K562 (cell line): ENCODE measurements around the gene RELCH. TPM values are rescaled to one million over a fixed set of nuclear protein-coding genes. Genes with fewer than 3 reads are reported as not detected.

Experiments used
- ATAC-seq: fragments of 200-7000 bp; cut with Tn5 transposase; 3 replicates; pipeline ENCODE4 v1.9.1; 2020; ENCODE audit warnings: moderate library complexity
- BruUV-seq: library from RNA; stranded (reverse); fragments of 400-500 nt; replicated peaks from 2 replicates; lab custom pipeline; 2021; lab: Mats Ljungman, UMichigan
- CTCF ChIA-PET: fragments of 300-600 bp; formaldehyde crosslinking; extraction: SDS; loops from one replicate; lab custom pipeline; 2021; ENCODE audit warnings: low intra/inter-chr PET ratio; lab: Yijun Ruan, JAX
- POLR2A ChIA-PET: fragments of 300-600, 350-650 bp; sonication (Branson Sonifier 250); formaldehyde crosslinking; extraction: SDS; loops from one replicate; lab custom pipeline; 2021; ENCODE audit warnings: antibody characterized with exemption, inconsistent platforms; lab: Yijun Ruan, JAX
- DNase-seq, 4 experiments: peaks; one replicate each; pipeline versions ENCODE4 v3.0.0 to v3.0.0-alpha.2; 2011 to 2018; ENCODE audit warnings: low spot score in 3 of 4, mixed read lengths in 3 of 4; ENCODE audit errors: extremely low read depth in 1 of 4
- FAIRE-seq: peaks from 2 replicates; lab custom pipeline; 2011; peaks lifted over from hg19 to GRCh38; lab: Jason Lieb, UNC
- H2AFZ ChIP-seq: 2 replicates; pipeline ENCODE4 v1.6.0; 2011; ENCODE audit warnings: low read depth, low read length, control low read depth, inconsistent platforms
- H3K27ac ChIP-seq: fragments of 200-600 bp; 3 replicates; pipeline ENCODE4 v1.8.0; 2011; ENCODE audit warnings: low read depth, mild to moderate bottlenecking, control low read depth, inconsistent platforms, low read length, moderate library complexity, mixed read lengths; ENCODE audit errors: extremely low read depth
- H3K27me3 ChIP-seq, 2 experiments: fragments of 300-600 bp in 1 of 2; 2 replicates in 1 of 2; 3 replicates in 1 of 2; pipeline versions ENCODE4 v1.6.0 to v1.8.0; 2011; ENCODE audit warnings: inconsistent platforms in 2 of 2, low read length in 2 of 2, mild to moderate bottlenecking in 1 of 2, mixed read lengths in 1 of 2, moderate library complexity in 1 of 2; ENCODE audit not compliant: control insufficient read depth in 2 of 2, insufficient read depth in 2 of 2
- H3K36me3 ChIP-seq: fragments of 300-600 bp; 3 replicates; pipeline ENCODE4 v1.8.0; 2011; ENCODE audit warnings: mild to moderate bottlenecking, low read length, inconsistent platforms; ENCODE audit not compliant: control insufficient read depth, insufficient read depth
- H3K4me1 ChIP-seq, 2 experiments: fragments of 200-600 bp in 1 of 2; replicated peaks in 1 of 2; 2 replicates in 1 of 2; 3 replicates in 1 of 2; pipeline versions ENCODE4 v1.5.1 to v1.8.0; 2011; ENCODE audit warnings: inconsistent platforms in 2 of 2, low read length in 2 of 2, mild to moderate bottlenecking in 1 of 2, mixed read lengths in 1 of 2, moderate library complexity in 1 of 2; ENCODE audit not compliant: control insufficient read depth in 2 of 2, insufficient read depth in 2 of 2
- H3K4me2 ChIP-seq: 2 replicates; pipeline ENCODE4 v1.6.1; 2011; ENCODE audit warnings: low read length, control low read depth, inconsistent platforms, mixed read lengths; ENCODE audit not compliant: insufficient read depth
- H3K4me3 ChIP-seq: fragments of 200-600 bp; sonication (generic), shearing (Covaris generic); 2 replicates; pipeline ENCODE4 v1.5.1; 2016; ENCODE audit warnings: control low read depth, inconsistent platforms
- H3K79me2 ChIP-seq: fragments of 200-600 bp; 3 replicates; pipeline ENCODE4 v1.8.0; 2011; ENCODE audit warnings: low read length, inconsistent platforms; ENCODE audit not compliant: control insufficient read depth, insufficient read depth
- H3K9ac ChIP-seq, 2 experiments: 2 replicates each; pipeline versions ENCODE4 v1.6.0 to v1.6.1; 2011; ENCODE audit warnings: low read depth in 2 of 2, low read length in 2 of 2, control low read depth in 1 of 2, inconsistent platforms in 1 of 2, mild to moderate bottlenecking in 1 of 2, mixed read lengths in 1 of 2; ENCODE audit not compliant: insufficient read depth in 1 of 2
- H3K9me1 ChIP-seq: one replicate; pipeline ENCODE4 v1.6.0; 2011; ENCODE audit warnings: inconsistent platforms, mild to moderate bottlenecking, low read length, moderate library complexity; ENCODE audit not compliant: control insufficient read depth, insufficient read depth
- H3K9me3 ChIP-seq: replicated peaks from 2 replicates; pipeline ENCODE4 v1.5.1; 2011; ENCODE audit warnings: low read depth, low read length, inconsistent platforms; ENCODE audit not compliant: control insufficient read depth, insufficient read depth
- H4K20me1 ChIP-seq: replicated peaks from 2 replicates; pipeline ENCODE4 v1.6.1; 2011; ENCODE audit warnings: low read length, inconsistent platforms, mixed read lengths; ENCODE audit not compliant: control insufficient read depth, insufficient read depth
- CHD4 ChIP-seq: fragments of 200-600 bp; sonication (generic); IDR thresholded peaks from 3 replicates; pipeline ENCODE4 v1.6.1; 2012; ENCODE audit warnings: low read depth, mild to moderate bottlenecking, mixed read lengths, low read length, inconsistent platforms; ENCODE audit not compliant: insufficient read depth, insufficient replicate concordance, poor library complexity, severe bottlenecking
- EWSR1 ChIP-seq: fragments of 450-650 bp; IDR thresholded peaks from 2 replicates; pipeline ENCODE4 v1.6.1; 2018; ENCODE audit warnings: borderline replicate concordance, mild to moderate bottlenecking, low read depth, moderate library complexity; ENCODE audit not compliant: partially characterized antibody
- GMEB1 ChIP-seq: fragments of 250-450 bp; sonication (Bioruptor Pico); IDR thresholded peaks from 2 replicates; pipeline ENCODE4 v1.4.0; 2020; ENCODE audit warnings: mild to moderate bottlenecking
- HLTF ChIP-seq: fragments of 450-650 bp; IDR thresholded peaks from 2 replicates; pipeline ENCODE4 v1.6.1; 2016
- IRF1 ChIP-seq: sonication (generic); formaldehyde crosslinking; IDR thresholded peaks from 2 replicates; pipeline ENCODE4 v1.8.0; 2022; ENCODE audit warnings: missing genetic modification reagents, mild to moderate bottlenecking, borderline replicate concordance
- KAT2B ChIP-seq: IDR thresholded peaks from one replicate; pipeline ENCODE4 v1.6.1; 2012; ENCODE audit warnings: low read depth, mild to moderate bottlenecking, control low read depth, inconsistent platforms, low read length, moderate library complexity
- MEF2A ChIP-seq: IDR thresholded peaks from 2 replicates; pipeline ENCODE4 v1.6.1; 2011; ENCODE audit warnings: low read depth, mild to moderate bottlenecking, low read length, moderate library complexity; ENCODE audit not compliant: control insufficient read depth
- NFATC3 ChIP-seq: fragments of 450-650 bp; IDR thresholded peaks from 2 replicates; pipeline ENCODE4 v1.6.1; 2017; ENCODE audit warnings: mild to moderate bottlenecking
- PHB2 ChIP-seq: fragments of 450-650 bp; IDR thresholded peaks from 2 replicates; pipeline ENCODE4 v1.6.1; 2017; ENCODE audit warnings: low read depth
- TEAD2 ChIP-seq: fragments of 450-650 bp; IDR thresholded peaks from 2 replicates; pipeline ENCODE4 v1.6.1; 2016; ENCODE audit warnings: missing genetic modification characterization, control low read depth, missing compliant biosample characterization
- ZFPM2 ChIP-seq: fragments of 250-450 bp; sonication (Bioruptor Pico); IDR thresholded peaks from 2 replicates; pipeline ENCODE4 v1.5.1; 2022; ENCODE audit warnings: mild to moderate bottlenecking
- ZNF232 ChIP-seq: sonication (generic); formaldehyde crosslinking; IDR thresholded peaks from 2 replicates; pipeline ENCODE4 v1.8.0; 2022; ENCODE audit warnings: mild to moderate bottlenecking, missing genetic modification reagents
- ZNF282 ChIP-seq: sonication (generic); formaldehyde crosslinking; IDR thresholded peaks from 2 replicates; pipeline ENCODE4 v1.8.1; 2023; ENCODE audit warnings: missing genetic modification reagents
- ZNF384 ChIP-seq: IDR thresholded peaks from 2 replicates; pipeline ENCODE4 v1.6.1; 2012; ENCODE audit warnings: low read depth, low read length, improper control_type of control experiment
- WGBS: fragments of 100-300 bp; shearing (Covaris generic); methylation state at CpG from one replicate; pipeline ENCODE4 v1.1.6; 2016; ENCODE audit warnings: low coverage, mixed read lengths; ENCODE audit not compliant: insufficient coverage; ENCODE audit errors: missing lambda C conversion rate; 5-methylcytosine and 5-hydroxymethylcytosine counted together
- in situ Hi-C: fragments of 300-500 bp; cut with MboI; formaldehyde crosslinking; loops from 4 replicates; pipeline ENCODE4 v1.15.0; 2018; ENCODE audit warnings: inconsistent platforms, mixed read lengths
- intact Hi-C: fragments of 100-400 bp; cut with micrococcal nuclease; formaldehyde crosslinking; loops from 2 replicates; pipeline ENCODE4 v1.14.2; 2022
- polyA plus RNA-seq, 8 experiments: library from polyadenylated mRNA; depleted of rRNA in 4 of 8; stranded (reverse) in 5 of 8; unstranded in 3 of 8; fragments of >200 nt; fragmentation: Nextera tagmentation in 2 of 8; fragmentation: Illumina TruSeq in 1 of 8; extraction: Ambion mirVana in 2 of 8; extraction: Trizol in 1 of 8; gene quantifications; 2 replicates each; pipeline versions ENCODE4 v1.2.1 to v1.2.3, GENCODE V29; 2011 to 2014; ENCODE audit warnings: inconsistent platforms in 1 of 8, missing spikeins in 1 of 8
- total RNA-seq, 7 experiments: library from RNA; depleted of rRNA in 6 of 7; stranded (reverse); fragments of >200 nt in 6 of 7; fragmentation: Illumina TruSeq in 2 of 7; extraction: Trizol in 2 of 7; gene quantifications; 2 replicates each; pipeline versions ENCODE4 v1.2.1 to v1.2.3, GENCODE V29; 2011 to 2021; ENCODE audit warnings: low replicate concordance in 1 of 7
- TF ChIP-seq, protein P1 (sequence below): IDR thresholded peaks from 3 replicates; pipeline ENCODE4 v1.6.1; 2011; ENCODE audit warnings: borderline replicate concordance, mild to moderate bottlenecking, moderate library complexity; ENCODE audit not compliant: insufficient read length; ENCODE audit errors: extremely low read depth
- TF ChIP-seq, protein P2 (sequence below): fragments of 200-400 bp; formaldehyde crosslinking; IDR thresholded peaks from 2 replicates; pipeline ENCODE4 v1.6.1; 2017; ENCODE audit warnings: mild to moderate bottlenecking, low read depth, low read length, moderate library complexity

RELCH gene
- total and polyA plus RNA-seq, 9 of the 15 experiments (the other 6 are each of a cell fraction or from before 2014, with no cell fraction given): 1.4 to 13.6 (median 7.6) TPM

DNA sequence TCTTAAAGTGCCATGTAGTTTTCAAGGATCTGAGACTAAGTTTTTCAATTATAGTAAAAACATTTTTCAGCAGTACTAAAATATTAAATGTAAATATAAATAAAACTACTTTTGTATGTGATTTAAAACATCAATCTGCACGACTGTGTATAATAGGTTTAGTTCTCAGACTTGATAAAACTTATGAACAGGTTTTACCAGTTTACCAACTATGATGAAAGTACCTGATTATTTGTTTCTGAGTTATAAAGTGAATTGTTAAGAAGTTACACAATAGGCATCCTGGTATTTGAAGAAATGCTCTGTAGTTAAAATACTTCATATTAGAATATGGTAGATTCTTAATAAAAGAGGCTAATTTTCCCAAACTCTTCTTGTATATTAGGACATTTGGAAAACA lies 14.8 kb downstream of the RELCH start:
- H3K27me3 ChIP-seq: no peaks in the 10 kb centered on the region
- DNase-seq: no peak
- H3K27ac ChIP-seq: no peak overlapping the region
- H3K4me3 ChIP-seq: no peak overlapping the region
- in situ Hi-C loops (no loop called here), intact Hi-C loops (no loop called here)
- TF ChIP-seq HLTF (no peak), TEAD2 (tag) (no peak), EWSR1 (no peak), ZNF282 (CRISPR knock-in tag) (no peak), MEF2A (no peak), ZNF232 (CRISPR knock-in tag) (no peak), KAT2B (no peak), GMEB1 (CRISPR knock-in tag) (no peak), ZFPM2 (no peak), PHB2 (no peak), NFATC3 (no peak), ZNF384 (no peak), CHD4 (no peak), IRF1 (CRISPR knock-in tag) (no peak)
- TF ChIP-seq, protein P1, sequence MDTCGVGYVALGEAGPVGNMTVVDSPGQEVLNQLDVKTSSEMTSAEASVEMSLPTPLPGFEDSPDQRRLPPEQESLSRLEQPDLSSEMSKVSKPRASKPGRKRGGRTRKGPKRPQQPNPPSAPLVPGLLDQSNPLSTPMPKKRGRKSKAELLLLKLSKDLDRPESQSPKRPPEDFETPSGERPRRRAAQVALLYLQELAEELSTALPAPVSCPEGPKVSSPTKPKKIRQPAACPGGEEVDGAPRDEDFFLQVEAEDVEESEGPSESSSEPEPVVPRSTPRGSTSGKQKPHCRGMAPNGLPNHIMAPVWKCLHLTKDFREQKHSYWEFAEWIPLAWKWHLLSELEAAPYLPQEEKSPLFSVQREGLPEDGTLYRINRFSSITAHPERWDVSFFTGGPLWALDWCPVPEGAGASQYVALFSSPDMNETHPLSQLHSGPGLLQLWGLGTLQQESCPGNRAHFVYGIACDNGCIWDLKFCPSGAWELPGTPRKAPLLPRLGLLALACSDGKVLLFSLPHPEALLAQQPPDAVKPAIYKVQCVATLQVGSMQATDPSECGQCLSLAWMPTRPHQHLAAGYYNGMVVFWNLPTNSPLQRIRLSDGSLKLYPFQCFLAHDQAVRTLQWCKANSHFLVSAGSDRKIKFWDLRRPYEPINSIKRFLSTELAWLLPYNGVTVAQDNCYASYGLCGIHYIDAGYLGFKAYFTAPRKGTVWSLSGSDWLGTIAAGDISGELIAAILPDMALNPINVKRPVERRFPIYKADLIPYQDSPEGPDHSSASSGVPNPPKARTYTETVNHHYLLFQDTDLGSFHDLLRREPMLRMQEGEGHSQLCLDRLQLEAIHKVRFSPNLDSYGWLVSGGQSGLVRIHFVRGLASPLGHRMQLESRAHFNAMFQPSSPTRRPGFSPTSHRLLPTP: no peak
- TF ChIP-seq, protein P2, sequence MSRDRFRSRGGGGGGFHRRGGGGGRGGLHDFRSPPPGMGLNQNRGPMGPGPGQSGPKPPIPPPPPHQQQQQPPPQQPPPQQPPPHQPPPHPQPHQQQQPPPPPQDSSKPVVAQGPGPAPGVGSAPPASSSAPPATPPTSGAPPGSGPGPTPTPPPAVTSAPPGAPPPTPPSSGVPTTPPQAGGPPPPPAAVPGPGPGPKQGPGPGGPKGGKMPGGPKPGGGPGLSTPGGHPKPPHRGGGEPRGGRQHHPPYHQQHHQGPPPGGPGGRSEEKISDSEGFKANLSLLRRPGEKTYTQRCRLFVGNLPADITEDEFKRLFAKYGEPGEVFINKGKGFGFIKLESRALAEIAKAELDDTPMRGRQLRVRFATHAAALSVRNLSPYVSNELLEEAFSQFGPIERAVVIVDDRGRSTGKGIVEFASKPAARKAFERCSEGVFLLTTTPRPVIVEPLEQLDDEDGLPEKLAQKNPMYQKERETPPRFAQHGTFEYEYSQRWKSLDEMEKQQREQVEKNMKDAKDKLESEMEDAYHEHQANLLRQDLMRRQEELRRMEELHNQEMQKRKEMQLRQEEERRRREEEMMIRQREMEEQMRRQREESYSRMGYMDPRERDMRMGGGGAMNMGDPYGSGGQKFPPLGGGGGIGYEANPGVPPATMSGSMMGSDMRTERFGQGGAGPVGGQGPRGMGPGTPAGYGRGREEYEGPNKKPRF: no peak
- H2AFZ ChIP-seq: no peak overlapping the region
- ChIA-PET POLR2A (no interaction called here), CTCF (no interaction called here)
- H3K4me2 ChIP-seq: no peak overlapping the region
- H3K9ac ChIP-seq: no peak overlapping the region
- FAIRE-seq: no peak
- 60% methylated on average over 1 of the region's 1 CpG for WGBS
- no peaks in the 10 kb centered on the region for H3K9me3 ChIP-seq
- no TSS peak for BruUV-seq
- H3K9me1 ChIP-seq: no peaks in the 10 kb centered on the region
- peaks cover 64% of the 10 kb centered on the region for H3K79me2 ChIP-seq
- H3K4me1 ChIP-seq: peaks cover 0 to 4% of the 10 kb centered on the region in 2 experiments; a peak in 2 of 5 replicates
- ATAC-seq: no peak
- no peaks in the 10 kb centered on the region; the same call in 2 of the 3 replicates for H3K36me3 ChIP-seq
- H4K20me1 ChIP-seq: no peaks in the 10 kb centered on the region
